CD14-positive monocyte (primary cell): ENCODE measurements around the gene CYB5R4. TPM values are rescaled to one million over a fixed set of nuclear protein-coding genes. Genes with fewer than 3 reads are reported as not detected.

Experiments used
- DNase-seq, 3 donors: peaks; one replicate each; pipeline ENCODE4 v3.0.0-alpha.2; 2011 to 2022
- H2AFZ ChIP-seq: 2 replicates; pipeline ENCODE4 v1.6.0; 2012; ENCODE audit warnings: mild to moderate bottlenecking, low read depth, low read length, inconsistent platforms; ENCODE audit not compliant: insufficient read depth, poor library complexity, severe bottlenecking
- H3K27ac ChIP-seq, 2 donors: 1 replicate in 1 of 2; 2 replicates in 1 of 2; pipeline ENCODE4 v1.5.1; 2012 to 2013; ENCODE audit warnings: low read length in 2 of 2, control low read depth in 1 of 2, inconsistent platforms in 1 of 2, low read depth in 1 of 2, mild to moderate bottlenecking in 1 of 2
- H3K27me3 ChIP-seq, 2 donors: one replicate each; pipeline versions ENCODE4 v1.6.0 to v1.6.1; 2011 to 2013; ENCODE audit warnings: low read length in 2 of 2; ENCODE audit not compliant: control insufficient read depth in 2 of 2, insufficient read depth in 2 of 2
- H3K36me3 ChIP-seq, 2 donors: replicated peaks in 1 of 2; 1 replicate in 1 of 2; 2 replicates in 1 of 2; pipeline versions ENCODE4 v1.5.1 to v1.6.1; 2012 to 2013; ENCODE audit warnings: low read length in 2 of 2, control low read depth in 1 of 2, inconsistent platforms in 1 of 2, mild to moderate bottlenecking in 1 of 2; ENCODE audit not compliant: insufficient read depth in 2 of 2, control insufficient read depth in 1 of 2
- H3K4me1 ChIP-seq, 2 donors: 1 replicate in 1 of 2; 2 replicates in 1 of 2; pipeline versions ENCODE4 v1.5.1 to v1.6.1; 2012 to 2013; ENCODE audit warnings: low read length in 2 of 2, control low read depth in 1 of 2, inconsistent platforms in 1 of 2, mild to moderate bottlenecking in 1 of 2, moderate library complexity in 1 of 2; ENCODE audit not compliant: insufficient read depth in 2 of 2, control insufficient read depth in 1 of 2
- H3K4me2 ChIP-seq: replicated peaks from 2 replicates; pipeline ENCODE3; 2012; ENCODE audit warnings: low read length, moderate library complexity, mild to moderate bottlenecking; ENCODE audit not compliant: poor library complexity, severe bottlenecking; ENCODE audit errors: extremely low read depth
- H3K4me3 ChIP-seq, 3 experiments: fragments of 200-600 bp in 1 of 3; sonication (generic) in 1 of 3; replicated peaks in 1 of 3; 1 replicate in 2 of 3; 2 replicates in 1 of 3; pipeline ENCODE4 v1.5.1; 2011 to 2013; ENCODE audit warnings: low read length in 3 of 3, mild to moderate bottlenecking in 3 of 3, control low read depth in 2 of 3, low read depth in 2 of 3, inconsistent platforms in 1 of 3, moderate library complexity in 1 of 3
- H3K79me2 ChIP-seq: 2 replicates; pipeline ENCODE4 v1.6.0; 2012; ENCODE audit warnings: mild to moderate bottlenecking, control low read depth, inconsistent platforms, low read length, moderate library complexity; ENCODE audit not compliant: insufficient read depth
- H3K9ac ChIP-seq: 2 replicates; pipeline ENCODE4 v1.6.0; 2017; ENCODE audit warnings: low read length, mild to moderate bottlenecking; ENCODE audit not compliant: insufficient read depth, poor library complexity, severe bottlenecking
- H3K9me3 ChIP-seq, 2 donors: replicated peaks in 1 of 2; 1 replicate in 1 of 2; 2 replicates in 1 of 2; pipeline versions ENCODE4 v1.5.1 to v1.6.1; 2012 to 2013; ENCODE audit warnings: low read length in 2 of 2, control low read depth in 1 of 2; ENCODE audit not compliant: control insufficient read depth in 1 of 2, insufficient read depth in 1 of 2
- H4K20me1 ChIP-seq: 2 replicates; pipeline ENCODE4 v1.6.0; 2012; ENCODE audit warnings: mild to moderate bottlenecking, low read length, control low read depth, moderate library complexity; ENCODE audit not compliant: insufficient read depth
- H3K27ac Mint-ChIP-seq, 7 donors: one replicate each; pipeline ENCODE4 v1.8.0; 2020; ENCODE audit warnings: mild to moderate bottlenecking in 7 of 7, mixed read lengths in 7 of 7, moderate library complexity in 6 of 7, inconsistent platforms in 2 of 7
- H3K27me3 Mint-ChIP-seq, 3 donors: one replicate each; pipeline ENCODE4 v1.8.0; 2021 to 2022; ENCODE audit warnings: low read depth in 3 of 3, mild to moderate bottlenecking in 3 of 3, mixed read lengths in 3 of 3, moderate library complexity in 3 of 3, inconsistent platforms in 1 of 3
- H3K36me3 Mint-ChIP-seq, 2 donors: one replicate each; pipeline ENCODE4 v1.8.0; 2020; ENCODE audit warnings: mixed read lengths in 2 of 2, inconsistent platforms in 1 of 2, mild to moderate bottlenecking in 1 of 2
- H3K4me1 Mint-ChIP-seq: one replicate; pipeline ENCODE4 v1.8.0; 2020; ENCODE audit warnings: mild to moderate bottlenecking, mixed read lengths
- H3K4me3 Mint-ChIP-seq, 2 donors: one replicate each; pipeline ENCODE4 v1.8.0; 2020; ENCODE audit warnings: mild to moderate bottlenecking in 2 of 2, mixed read lengths in 2 of 2, moderate library complexity in 1 of 2
- H3K9me3 Mint-ChIP-seq, 7 donors: one replicate each; pipeline ENCODE4 v1.8.0; 2020 to 2022; ENCODE audit warnings: mixed read lengths in 7 of 7, mild to moderate bottlenecking in 6 of 7, moderate library complexity in 6 of 7, inconsistent platforms in 2 of 7
- CTCF ChIP-seq: fragments of 200-600 bp; IDR thresholded peaks from one replicate; pipeline ENCODE4 v1.8.0; 2022; ENCODE audit warnings: antibody characterized with exemption, mild to moderate bottlenecking
- WGBS: methylation state at CpG from one replicate; pipeline ENCODE4 v1.1.5; 2013; ENCODE audit warnings: missing lambda C conversion rate; ENCODE audit not compliant: insufficient coverage; 5-methylcytosine and 5-hydroxymethylcytosine counted together
- intact Hi-C, 2 donors: fragments of 100-400 bp; cut with micrococcal nuclease; formaldehyde crosslinking; loops; one replicate each; pipeline versions ENCODE4 v1.15.0 to v1.15.1; 2023
- polyA plus RNA-seq, 3 donors: library from polyadenylated mRNA; depleted of rRNA in 1 of 3; unstranded in 2 of 3; stranded (reverse) in 1 of 3; fragments of 300-500 nt in 2 of 3; fragments of >200 nt in 1 of 3; fragmentation: Illumina TruSeq in 2 of 3; gene quantifications; 1 replicate in 2 of 3; 2 replicates in 1 of 3; pipeline ENCODE4 v1.2.3, GENCODE V29; 2012 to 2021

Gene CYB5R4
- polyA plus RNA-seq, 3 donors, result 30.5 to 120 (median 116) TPM

- peak overlapping the region in 1 of 2 donors; percentile 30 for H3K27ac ChIP-seq
- H3K4me1 ChIP-seq, result peaks cover 0 to 2% of the 10 kb centered on the region in 2 donors
- intact Hi-C loops, result no loop called here
- Mint-ChIP-seq H3K4me1 (peaks cover 12% of the 10 kb centered on the region), H3K36me3 (peaks cover 38 to 42% of the 10 kb centered on the region in 2 donors), H3K9me3 (peaks cover 0 to 3% (median 0%) of the 10 kb centered on the region in 7 donors), H3K27me3 (no peaks in the 10 kb centered on the region), H3K4me3 (no peak overlapping the region), H3K27ac (no peak overlapping the region)
- peaks cover 97% of the 10 kb centered on the region for H4K20me1 ChIP-seq
- TF ChIP-seq CTCF, result no peak
- no peak overlapping the region for H3K9ac ChIP-seq
- H3K27me3 ChIP-seq, result no peaks in the 10 kb centered on the region
- H2AFZ ChIP-seq, result no peak overlapping the region
- DNase-seq, result no peak
- H3K79me2 ChIP-seq, result peaks cover 29% of the 10 kb centered on the region
- no peak overlapping the region for H3K4me2 ChIP-seq
- WGBS, result no CpG with 5 or more reads among the region's 1 CpG
- no peaks in the 10 kb centered on the region for H3K9me3 ChIP-seq
- peaks cover 13 to 59% of the 10 kb centered on the region in 2 donors for H3K36me3 ChIP-seq
- H3K4me3 ChIP-seq, result no peak overlapping the region
Observed at GRCh38 chr6:83914953-83915352, 55.5 kb downstream of the CYB5R4 start.

- Histone ChIP-seq H3K79me2 (peaks cover 13% of the 10 kb centered on the region), H4K20me1 (peaks cover 97% of the 10 kb centered on the region), H3K36me3 (peaks cover 21 to 57% of the 10 kb centered on the region in 2 donors), H3K4me3 (no peak overlapping the region), H3K4me1 (peaks cover 0 to 2% of the 10 kb centered on the region in 2 donors), H3K9ac (no peak overlapping the region), H3K4me2 (no peak overlapping the region), H2AFZ (no peak overlapping the region), H3K9me3 (no peaks in the 10 kb centered on the region), H3K27me3 (no peaks in the 10 kb centered on the region), H3K27ac (no peak overlapping the region)
- Mint-ChIP-seq H3K27ac (no peak overlapping the region), H3K36me3 (peaks cover 40 to 44% of the 10 kb centered on the region in 2 donors), H3K27me3 (no peaks in the 10 kb centered on the region), H3K4me1 (peaks cover 11% of the 10 kb centered on the region), H3K4me3 (no peak overlapping the region), H3K9me3 (no peaks in the 10 kb centered on the region)
- DNase-seq, result no peak
- intact Hi-C loops, result no loop called here
- TF ChIP-seq CTCF, result no peak
Observed at GRCh38 chr6:83917001-83917400, 57.5 kb downstream of the CYB5R4 start.
